Vein endothelial cell (primary cell): ENCODE results near the gene OR5B17. TPM values are rescaled to one million over a fixed set of nuclear protein-coding genes. Genes with fewer than 3 reads are reported as not detected.

ENCODE experiments used
- total RNA-seq: library from RNA; depleted of rRNA; stranded (reverse); fragments of >200 nt; gene quantifications from 2 replicates; pipeline ENCODE4 v1.2.3, GENCODE V29; 2012

Gene OR5B17
- not detected in 2 replicates for total RNA-seq

DNA sequence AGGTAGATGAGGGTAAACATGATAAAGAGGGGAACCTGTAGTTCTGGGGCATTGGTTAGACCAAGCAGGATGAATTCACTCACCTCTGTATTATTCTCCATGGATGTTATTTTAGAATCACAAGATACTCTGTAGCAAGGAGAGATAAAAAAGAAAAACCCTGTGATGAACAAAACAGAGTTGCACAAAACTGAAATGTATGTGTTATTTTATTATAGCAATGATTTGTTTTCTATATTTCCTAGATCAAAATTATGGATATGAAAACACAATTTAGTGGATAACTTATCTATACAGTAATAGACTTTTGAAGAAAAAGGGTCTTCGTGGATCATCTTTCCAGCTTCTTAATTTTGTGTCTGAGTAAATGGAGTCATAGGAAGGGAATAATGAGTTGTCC is at the start of gene OR5B17:
Gene OR5B17, minus strand, starts transcription at position 101 of the 400 bp plus-strand sequence. Its CDS starts 0 bp downstream, at position 101.

DNA sequence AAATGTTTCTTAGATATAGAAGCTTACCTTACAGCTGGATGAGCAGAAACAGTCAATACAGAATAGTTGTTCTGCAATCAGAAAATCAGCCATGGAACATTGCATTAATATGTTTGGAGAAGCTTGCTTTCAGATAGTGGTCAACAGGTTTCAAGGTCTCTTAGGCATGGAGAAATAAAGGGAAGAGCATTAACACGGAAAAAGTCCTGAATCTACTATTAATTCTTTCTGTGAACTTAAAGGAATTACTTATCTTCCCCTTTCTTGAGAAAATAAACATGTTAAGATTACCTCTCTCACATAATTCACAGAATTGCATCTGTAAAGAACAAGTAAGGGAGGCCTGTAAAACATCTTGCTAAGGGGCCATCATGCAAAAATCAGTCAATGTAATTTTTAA is 47.9 kb upstream of the OR5B17 start, which contains the start of gene OR5B3:
Gene OR5B3, minus strand, starts transcription at position 101 of the 400 bp plus-strand sequence. CDS start 3,465 bp downstream, outside the sequence.

Other genes with a start within 250 kb of the OR5B17 start
- not detected in 2 replicates for gene OR9I1, start 233.5 kb downstream of the OR5B17 start, total RNA-seq
- gene OR9Q2, start 170.0 kb downstream of the OR5B17 start, total RNA-seq: not detected in 2 replicates
- not detected in 2 replicates for gene OR1S2, start 154.9 kb downstream of the OR5B17 start, total RNA-seq
- gene OR1S1, start 146.3 kb downstream of the OR5B17 start, total RNA-seq: not detected in 2 replicates
- not detected in 2 replicates for gene OR10Q1, start 130.2 kb downstream of the OR5B17 start, total RNA-seq
- not detected in 2 replicates for gene OR10W1, start 90.8 kb downstream of the OR5B17 start, total RNA-seq
- not detected in 2 replicates for gene OR5B3, start 47.8 kb upstream of the OR5B17 start, total RNA-seq
- gene OR5B2, start 69.1 kb upstream of the OR5B17 start, total RNA-seq: not detected in 2 replicates
- not detected in 2 replicates for gene OR5B12, start 83.2 kb upstream of the OR5B17 start, total RNA-seq
- gene OR5B21, start 149.0 kb upstream of the OR5B17 start, total RNA-seq: not detected in 2 replicates
- 3.9 and 7.4 TPM in 2 replicates for gene LPXN, start 216.8 kb upstream of the OR5B17 start, total RNA-seq
- 52.3 and 70.7 TPM in 2 replicates for gene ZFP91, start 220.0 kb upstream of the OR5B17 start, total RNA-seq